ENCODE measurements around the gene ACBD3.
A peak's percentile ranks its signal among the peaks of the same experiment; 100 is the strongest.

Gene ACBD3

GRCh38 chr1:226201029-226201593 lies 14.6 kb upstream of the ACBD3 start:
- peak; percentile 68 for TF ChIP-seq CTCF (IDR thresholded peaks at IDR 0.05; ENCODE audit: insufficient read depth, low read length, poor library complexity, severe bottlenecking)
- Histone ChIP-seq H3K27me3 (replicated peaks; ENCODE audit: control insufficient read depth, insufficient read depth, low read length) (no peaks in the 10 kb centered on the region), H3K36me3 (ENCODE audit: control insufficient read depth, insufficient read depth, low read length) (no peaks in the 10 kb centered on the region), H3K4me3 (replicated peaks; ENCODE audit: low read depth, low read length) (no peak overlapping the region)
- no peak for DNase-seq (ENCODE audit: extremely low read depth, insufficient read length)

DNA sequence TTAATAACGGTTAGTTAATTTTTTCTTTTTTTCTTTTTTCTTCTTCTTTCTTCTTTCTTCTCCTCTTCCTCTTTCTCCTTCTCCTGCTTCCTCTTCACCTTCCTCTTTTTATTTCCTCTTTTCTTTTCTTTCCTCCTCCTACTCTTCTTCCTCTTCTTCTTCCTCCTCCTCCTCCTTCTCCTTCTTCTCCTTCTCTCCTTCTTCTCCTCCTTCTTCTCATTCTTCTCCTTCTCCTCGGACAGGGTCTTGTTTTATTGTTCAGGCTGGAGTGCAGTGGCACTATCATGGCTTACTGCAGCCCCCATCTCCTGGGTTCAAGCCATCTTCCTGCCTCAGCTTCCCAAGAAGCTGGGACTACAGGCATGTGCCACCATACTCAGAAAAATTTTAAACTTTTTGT lies 13.4 kb upstream of the ACBD3 start:
- H3K27me3 ChIP-seq (replicated peaks; ENCODE audit: control insufficient read depth, insufficient read depth, low read length), result no peaks in the 10 kb centered on the region
- H3K36me3 ChIP-seq (ENCODE audit: control insufficient read depth, insufficient read depth, low read length), result no peaks in the 10 kb centered on the region
- no peak overlapping the region for H3K4me3 ChIP-seq (replicated peaks; ENCODE audit: low read depth, low read length)
- DNase-seq (ENCODE audit: extremely low read depth, insufficient read length), result no peak
- TF ChIP-seq CTCF (IDR thresholded peaks at IDR 0.05; ENCODE audit: insufficient read depth, low read length, poor library complexity, severe bottlenecking), result no peak

GRCh38 chr1:226195144-226195543 lies 8.6 kb upstream of the ACBD3 start:
- H3K36me3 ChIP-seq (ENCODE audit: control insufficient read depth, insufficient read depth, low read length), result no peaks in the 10 kb centered on the region
- H3K27me3 ChIP-seq (replicated peaks; ENCODE audit: control insufficient read depth, insufficient read depth, low read length), result no peaks in the 10 kb centered on the region
- H3K4me3 ChIP-seq (replicated peaks; ENCODE audit: low read depth, low read length), result no peak overlapping the region
- no peak for TF ChIP-seq CTCF (IDR thresholded peaks at IDR 0.05; ENCODE audit: insufficient read depth, low read length, poor library complexity, severe bottlenecking)
- no peak for DNase-seq (ENCODE audit: extremely low read depth, insufficient read length)

- no peaks in the 10 kb centered on the region for H3K27me3 ChIP-seq (replicated peaks; ENCODE audit: control insufficient read depth, insufficient read depth, low read length)
- H3K36me3 ChIP-seq (ENCODE audit: control insufficient read depth, insufficient read depth, low read length), result peaks cover under 1% of the 10 kb centered on the region
- peak overlapping the region; percentile 78 for H3K4me3 ChIP-seq (replicated peaks; ENCODE audit: low read depth, low read length)
- no peak for DNase-seq (ENCODE audit: extremely low read depth, insufficient read length)
- TF ChIP-seq CTCF (IDR thresholded peaks at IDR 0.05; ENCODE audit: insufficient read depth, low read length, poor library complexity, severe bottlenecking), result no peak
Observed at GRCh38 chr1:226187380-226187779, 839 bp upstream of the ACBD3 start.

DNA sequence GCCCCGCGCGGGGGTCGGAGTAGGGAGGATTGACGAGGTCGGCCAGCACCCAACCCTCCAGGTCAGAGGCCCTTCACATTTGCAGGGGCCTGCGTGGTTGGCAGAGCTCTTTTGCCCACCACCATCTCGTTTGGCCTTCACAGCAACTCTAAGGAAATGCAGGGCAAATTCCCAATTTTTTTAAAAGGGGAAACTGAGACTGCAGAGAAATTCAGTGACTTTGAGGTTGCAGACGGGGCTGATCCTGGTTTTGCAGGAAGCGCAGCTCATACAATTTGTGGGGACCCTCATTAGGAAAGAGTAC lies 430 bp upstream of the ACBD3 start:
- no peak for TF ChIP-seq CTCF (IDR thresholded peaks at IDR 0.05; ENCODE audit: insufficient read depth, low read length, poor library complexity, severe bottlenecking)
- Histone ChIP-seq H3K4me3 (replicated peaks; ENCODE audit: low read depth, low read length) (peak overlapping the region; percentile 78), H3K27me3 (replicated peaks; ENCODE audit: control insufficient read depth, insufficient read depth, low read length) (no peaks in the 10 kb centered on the region), H3K36me3 (ENCODE audit: control insufficient read depth, insufficient read depth, low read length) (peaks cover 1% of the 10 kb centered on the region)
- no peak for DNase-seq (ENCODE audit: extremely low read depth, insufficient read length)
